Hematopoietic multipotent progenitor cell treated with erythropoietin and hydrocortisone succinate and interleukin-3 and kit ligand, for 8 days (in vitro differentiated cells): ENCODE results near the gene STAU1.
"Not testable (repeated sequence)": the region's sequence is repeated elsewhere in the genome, so short reads cannot be mapped to it uniquely, and the experiment has no call there.

Experiments used
- DNase-seq: peaks from one replicate; pipeline ENCODE4 v3.0.0-alpha.2; 2015

STAU1 gene

GRCh38 chr20:49161428-49162152 is 26.5 kb downstream of the STAU1 start:
- DNase-seq = no peak

GRCh38 chr20:49160057-49160929 is 27.8 kb downstream of the STAU1 start:
- peak; percentile 60 for DNase-seq

- DNase-seq = no peak
These were observed 31.0 kb downstream of the STAU1 start for GRCh38 chr20:49157146-49157545.

- no peak for DNase-seq
These were observed 31.7 kb downstream of the STAU1 start for GRCh38 chr20:49156481-49156880.

- DNase-seq = no peak
These were observed 36.7 kb downstream of the STAU1 start for GRCh38 chr20:49151436-49151835.

- DNase-seq = no peak
These were observed 38.7 kb downstream of the STAU1 start for GRCh38 chr20:49149281-49150045.

- DNase-seq = no peak
These were observed 39.5 kb downstream of the STAU1 start for GRCh38 chr20:49148601-49149000.

GRCh38 chr20:49147296-49147695 is 40.8 kb downstream of the STAU1 start:
- no peak for DNase-seq

GRCh38 chr20:49146442-49147225 is 41.5 kb downstream of the STAU1 start:
- no peak for DNase-seq

- DNase-seq = no peak
These were observed 47.3 kb downstream of the STAU1 start for GRCh38 chr20:49140834-49141233.

GRCh38 chr20:49140411-49140810 is 47.7 kb downstream of the STAU1 start:
- DNase-seq = no peak

- DNase-seq = no peak
These were observed 49.7 kb downstream of the STAU1 start for GRCh38 chr20:49138431-49138830.

GRCh38 chr20:49136817-49137571 is 51.1 kb downstream of the STAU1 start:
- DNase-seq = peak; percentile 31

- not testable (repeated sequence) for DNase-seq
These were observed 53.3 kb downstream of the STAU1 start for GRCh38 chr20:49134797-49135196.

GRCh38 chr20:49133571-49133970 is 54.6 kb downstream of the STAU1 start:
- DNase-seq = no peak

- peak; percentile 82 for DNase-seq
These were observed 55.1 kb downstream of the STAU1 start for GRCh38 chr20:49132995-49133478.

GRCh38 chr20:49123982-49124381 is 64.2 kb downstream of the STAU1 start:
- DNase-seq = no peak

GRCh38 chr20:49122920-49123319 is 65.2 kb downstream of the STAU1 start:
- no peak for DNase-seq

GRCh38 chr20:49119988-49120387 is 68.1 kb downstream of the STAU1 start:
- DNase-seq = no peak

- DNase-seq = no peak
These were observed 69.8 kb downstream of the STAU1 start for GRCh38 chr20:49118307-49118706.

GRCh38 chr20:49115564-49115963 is 72.6 kb downstream of the STAU1 start:
- DNase-seq = no peak
